GM18870 (cell line): Measurements from ENCODE around the gene CPED1.
"Not testable (repeated sequence)": the region's sequence is repeated elsewhere in the genome, so short reads cannot be mapped to it uniquely, and the experiment has no call there.

Source experiments
- ATAC-seq: cut with Tn5 transposase; IDR thresholded peaks from one replicate; pipeline ENCODE4 v1.9.1; 2021; ENCODE audit warnings: moderate library complexity; ENCODE audit not compliant: unreplicated experiment

CPED1 gene

GRCh38 chr7:121276313-121276712, 287.8 kb downstream of the CPED1 start:
- ATAC-seq: no peak

- peak; percentile 100 for ATAC-seq
These were observed 289.9 kb downstream of the CPED1 start for GRCh38 chr7:121278120-121279021.

- ATAC-seq: no peak
These were observed 290.6 kb downstream of the CPED1 start for GRCh38 chr7:121279060-121279620.

DNA sequence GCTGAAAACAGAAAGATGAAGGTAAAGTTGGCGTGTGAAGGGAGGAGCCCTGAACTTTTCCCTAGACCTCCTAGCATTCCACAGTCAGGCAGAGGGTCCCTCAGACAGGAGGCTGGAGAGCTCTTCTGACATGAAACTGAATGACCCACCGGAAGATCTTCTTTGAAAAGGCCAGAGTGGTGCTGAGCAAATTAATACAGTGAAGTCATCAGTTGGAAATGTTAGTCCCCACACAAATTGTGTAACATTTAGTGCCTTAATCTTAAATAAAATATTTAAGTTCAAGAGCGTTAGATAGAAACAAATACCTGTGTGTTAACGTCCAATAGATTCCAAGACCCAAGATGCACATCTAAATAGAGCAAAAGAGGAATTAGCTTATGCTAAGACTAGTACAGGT, 291.3 kb downstream of the CPED1 start:
- no peak for ATAC-seq

DNA sequence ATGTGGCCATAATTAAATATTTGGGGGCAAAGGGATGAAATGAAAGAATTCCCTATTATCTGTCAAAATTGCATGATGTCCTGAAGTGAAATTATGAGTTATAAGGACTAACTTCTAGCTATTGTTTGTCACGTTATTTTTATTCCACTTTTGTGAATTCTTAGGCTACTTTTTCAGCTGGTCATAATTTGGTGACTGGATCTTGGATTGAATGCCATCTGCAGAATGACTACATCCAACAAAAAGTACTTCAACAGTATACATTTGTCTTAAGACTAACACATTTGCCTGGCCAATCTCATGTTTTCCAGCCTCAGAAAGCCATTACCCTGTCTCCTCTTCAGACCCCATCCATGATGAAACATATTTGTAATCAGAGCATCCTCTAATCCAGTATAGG, 292.1 kb downstream of the CPED1 start:
- ATAC-seq: no peak

DNA sequence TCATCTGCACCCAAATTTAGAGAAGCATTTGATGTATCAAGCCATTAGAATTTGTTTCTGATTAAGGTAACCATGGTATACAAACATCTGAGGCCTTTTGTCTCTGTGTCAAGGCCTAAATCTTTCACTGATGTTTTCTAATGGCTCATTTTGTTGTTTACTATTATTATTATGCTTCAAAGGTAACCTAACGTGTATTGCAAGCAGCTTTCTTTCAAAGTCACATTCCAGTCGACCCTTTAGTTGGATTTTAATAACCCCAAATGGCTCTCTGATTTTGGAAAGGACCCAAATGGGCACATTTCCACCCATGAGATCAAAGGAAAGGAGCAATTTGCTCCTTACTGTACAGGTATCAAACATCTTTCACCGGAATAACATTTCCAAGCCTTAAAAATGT, 293.6 kb downstream of the CPED1 start:
- no peak for ATAC-seq

DNA sequence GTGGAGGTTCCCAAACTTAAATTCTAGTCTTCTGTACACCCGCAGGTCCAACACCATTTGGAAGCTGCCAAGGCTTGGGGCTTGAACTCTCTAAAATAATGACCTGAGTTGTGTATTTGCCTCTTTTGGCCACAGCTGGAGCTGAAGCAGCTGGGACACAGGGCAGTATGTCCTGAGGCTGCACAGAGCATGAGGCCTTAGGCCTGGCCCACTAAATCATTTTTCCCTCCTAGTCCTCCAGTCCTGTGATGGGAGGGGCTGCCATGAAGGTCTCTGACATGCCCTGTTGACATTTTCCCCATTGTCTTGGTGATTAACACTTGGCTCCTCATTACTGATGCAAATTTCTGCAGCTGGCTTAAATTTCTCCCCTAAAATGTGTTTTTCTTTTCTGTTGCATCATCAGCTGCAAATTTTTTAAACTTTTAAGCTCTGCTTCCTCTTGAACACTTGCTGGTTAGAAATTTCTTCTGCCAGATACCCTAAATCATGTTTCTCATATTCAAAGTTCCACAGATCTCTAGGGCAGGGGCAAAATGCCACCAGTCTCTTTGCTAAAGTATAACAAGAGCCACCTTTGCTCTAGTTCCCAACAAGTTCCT, 296.7 kb downstream of the CPED1 start:
- no peak for ATAC-seq

DNA sequence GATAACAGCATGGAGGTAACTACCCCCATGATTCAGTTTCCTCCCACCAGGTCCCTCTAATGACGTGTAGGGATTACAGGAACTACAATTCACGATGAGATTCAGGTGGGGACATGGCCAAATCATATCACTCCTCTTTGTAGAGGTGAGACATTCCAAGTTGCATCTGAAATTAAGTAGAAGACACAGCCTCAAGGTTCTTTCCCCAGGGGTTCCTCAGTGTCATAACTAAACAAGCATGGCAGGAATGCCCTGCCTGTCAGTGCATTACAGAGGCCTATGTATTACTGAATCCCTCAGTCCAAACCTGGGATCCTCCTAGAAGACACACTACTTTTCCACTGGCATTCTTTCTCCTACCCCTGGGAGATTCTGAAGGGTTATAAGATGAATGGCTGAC, 297.7 kb downstream of the CPED1 start:
- no peak for ATAC-seq

- no peak for ATAC-seq
These were observed 298.5 kb downstream of the CPED1 start for GRCh38 chr7:121286742-121287734.

GRCh38 chr7:121288894-121289293, 300.4 kb downstream of the CPED1 start:
- ATAC-seq: no peak

DNA sequence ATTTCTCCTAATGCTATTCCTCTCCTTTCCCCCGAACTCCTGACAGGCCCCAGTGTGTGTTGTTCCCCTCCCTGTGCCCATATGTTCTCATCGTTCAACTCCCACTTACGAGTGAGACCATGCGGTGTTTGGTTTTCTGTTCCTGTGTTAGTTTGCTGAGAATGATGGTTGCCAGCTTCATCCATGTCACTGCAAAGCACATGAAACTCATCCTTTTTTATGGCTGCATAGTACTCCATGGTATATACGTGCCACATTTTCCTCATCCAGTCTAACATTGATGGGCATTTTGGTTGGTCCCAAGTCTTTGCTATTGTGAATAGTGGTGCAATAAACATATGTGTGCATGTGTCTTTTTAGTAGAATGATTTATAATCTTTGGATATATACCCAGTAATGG, 301.4 kb downstream of the CPED1 start:
- ATAC-seq: not testable (repeated sequence)

GRCh38 chr7:121294448-121294992, 306.0 kb downstream of the CPED1 start:
- ATAC-seq: no peak

- no peak for ATAC-seq
These were observed 309.3 kb downstream of the CPED1 start for GRCh38 chr7:121297843-121298242.

DNA sequence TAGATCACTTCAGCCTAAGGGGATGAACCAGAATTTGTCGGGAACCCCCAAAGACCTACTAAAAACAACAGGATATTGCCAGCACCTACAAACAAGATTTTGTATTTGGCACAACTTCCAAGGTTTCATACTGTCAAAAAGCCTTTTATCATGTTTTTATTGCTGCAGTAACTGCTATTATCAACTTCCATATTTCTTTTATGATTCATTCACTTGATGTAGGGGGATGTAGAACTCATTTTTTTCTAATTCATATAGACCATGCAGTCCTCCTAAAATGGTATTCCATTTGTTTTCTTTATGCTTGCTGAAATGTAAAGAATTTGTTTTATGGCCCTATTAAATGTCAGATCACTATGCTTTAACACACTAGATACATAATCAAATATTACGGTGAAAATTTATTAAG, 310.3 kb downstream of the CPED1 start:
- ATAC-seq: no peak

- no peak for ATAC-seq
These were observed 312.3 kb downstream of the CPED1 start for GRCh38 chr7:121300685-121301420.

GRCh38 chr7:121301446-121302213, 313.1 kb downstream of the CPED1 start:
- ATAC-seq: no peak

DNA sequence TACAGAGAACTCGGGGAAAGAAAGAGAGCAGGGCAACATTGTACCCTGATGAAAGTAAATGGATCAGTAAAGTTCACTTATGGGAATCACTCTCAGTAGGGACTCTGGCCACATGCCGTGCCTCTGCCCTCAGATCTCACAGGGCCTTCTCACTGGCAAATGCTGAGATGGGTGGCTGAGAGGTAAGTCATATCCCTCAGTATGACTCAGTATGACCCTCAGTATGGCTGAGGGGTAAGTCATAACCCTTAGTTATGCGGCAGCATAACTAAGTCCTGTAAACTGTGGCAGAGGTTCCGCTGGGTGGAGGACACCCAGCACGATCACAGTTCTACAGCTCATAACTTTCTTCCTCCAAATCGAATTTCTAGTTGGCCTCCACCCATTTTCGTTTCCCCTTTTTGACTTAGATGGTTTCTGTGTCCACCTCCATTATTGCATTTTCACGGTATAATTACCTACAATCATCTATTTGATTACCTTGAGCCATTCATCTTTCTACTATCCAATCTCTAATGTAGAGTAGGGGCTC, 313.8 kb downstream of the CPED1 start:
- peak; percentile 94 for ATAC-seq

DNA sequence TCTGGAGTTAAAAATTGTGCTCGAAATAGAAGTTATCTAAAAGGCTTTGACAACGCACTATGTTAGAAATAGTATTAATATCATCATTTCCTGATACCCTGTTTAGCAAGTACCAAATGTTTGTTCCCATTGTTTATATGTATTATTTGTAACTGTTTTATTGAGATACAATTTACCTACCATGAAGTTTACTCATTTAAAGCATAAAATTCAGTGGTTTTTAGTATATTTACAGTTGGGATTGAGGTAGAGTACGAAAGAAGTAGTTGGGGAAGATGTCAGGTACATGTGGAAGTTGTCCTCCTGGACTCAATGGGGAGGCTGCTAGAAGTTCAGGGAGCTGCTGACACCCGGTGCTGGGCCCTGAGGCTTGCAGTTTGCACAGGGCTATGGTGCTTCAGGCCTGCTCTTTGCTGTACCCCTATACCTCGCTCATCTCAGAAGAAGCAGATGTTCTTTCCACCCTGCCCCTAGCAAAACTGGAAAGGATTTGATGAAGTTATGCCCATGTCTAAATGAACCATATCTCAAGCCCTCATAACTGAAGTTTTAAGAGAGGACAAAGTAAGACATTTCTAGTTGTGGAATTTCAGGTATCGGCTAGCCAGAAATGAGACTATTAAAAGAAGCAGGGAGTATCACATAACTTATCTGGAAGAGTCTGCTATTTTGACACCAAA, 315.1 kb downstream of the CPED1 start:
- ATAC-seq: no peak
